Thoracic aorta (tissue), 2 donors: ENCODE data around the gene RAB20. TPM values are rescaled to one million over a fixed set of nuclear protein-coding genes. Genes with fewer than 3 reads are reported as not detected.

ENCODE experiments used
- ATAC-seq: fragments of 150-250 bp; one replicate; pipeline ENCODE4 v1.8.0; 2017; ENCODE audit warnings: low read depth; ENCODE audit not compliant: insufficient number of reproducible peaks, low FRiP score
- DNase-seq: peaks from one replicate; pipeline ENCODE4 v3.0.0-alpha.2; 2020; ENCODE audit warnings: low spot score
- H3K27ac ChIP-seq, 2 donors: fragments of 200-600 bp; sonication (generic); 1 replicate in 1 of 2; 2 replicates in 1 of 2; pipeline ENCODE4 v1.5.1; 2016; ENCODE audit warnings: mild to moderate bottlenecking in 2 of 2, moderate library complexity in 2 of 2
- H3K27me3 ChIP-seq: fragments of 200-600 bp; sonication (generic); replicated peaks from 2 replicates; pipeline ENCODE4 v1.6.0; 2016; ENCODE audit warnings: mild to moderate bottlenecking; ENCODE audit not compliant: insufficient read depth
- H3K36me3 ChIP-seq: fragments of 200-600 bp; sonication (generic); one replicate; pipeline ENCODE4 v1.5.1; 2016
- H3K4me1 ChIP-seq, 2 donors: fragments of 200-600 bp; sonication (generic); 1 replicate in 1 of 2; 2 replicates in 1 of 2; pipeline versions ENCODE4 v1.5.1 to v1.6.0; 2016; ENCODE audit warnings: low read depth in 2 of 2, mild to moderate bottlenecking in 1 of 2; ENCODE audit not compliant: control insufficient read depth in 1 of 2
- H3K4me3 ChIP-seq: fragments of 200-600 bp; sonication (generic); 2 replicates; pipeline ENCODE4 v1.5.1; 2016; ENCODE audit warnings: mild to moderate bottlenecking
- H3K9me3 ChIP-seq: fragments of 200-600 bp; sonication (generic); 2 replicates; pipeline ENCODE4 v1.5.1; 2016
- total RNA-seq, 2 donors: library from RNA; depleted of rRNA; stranded (reverse); fragments of >200 nt; gene quantifications; one replicate each; pipeline versions ENCODE4 v1.1.0 to v1.2.3, GENCODE V29; 2016
- TF ChIP-seq, protein P1 (sequence below): fragments of 200-600 bp; sonication (generic); IDR thresholded peaks from one replicate; pipeline ENCODE4 v1.5.1; 2019; ENCODE audit warnings: antibody characterized with exemption

The RAB20 gene
- total RNA-seq, 2 donors from 2014 or later, result 22.6 to 34.5 TPM

DNA sequence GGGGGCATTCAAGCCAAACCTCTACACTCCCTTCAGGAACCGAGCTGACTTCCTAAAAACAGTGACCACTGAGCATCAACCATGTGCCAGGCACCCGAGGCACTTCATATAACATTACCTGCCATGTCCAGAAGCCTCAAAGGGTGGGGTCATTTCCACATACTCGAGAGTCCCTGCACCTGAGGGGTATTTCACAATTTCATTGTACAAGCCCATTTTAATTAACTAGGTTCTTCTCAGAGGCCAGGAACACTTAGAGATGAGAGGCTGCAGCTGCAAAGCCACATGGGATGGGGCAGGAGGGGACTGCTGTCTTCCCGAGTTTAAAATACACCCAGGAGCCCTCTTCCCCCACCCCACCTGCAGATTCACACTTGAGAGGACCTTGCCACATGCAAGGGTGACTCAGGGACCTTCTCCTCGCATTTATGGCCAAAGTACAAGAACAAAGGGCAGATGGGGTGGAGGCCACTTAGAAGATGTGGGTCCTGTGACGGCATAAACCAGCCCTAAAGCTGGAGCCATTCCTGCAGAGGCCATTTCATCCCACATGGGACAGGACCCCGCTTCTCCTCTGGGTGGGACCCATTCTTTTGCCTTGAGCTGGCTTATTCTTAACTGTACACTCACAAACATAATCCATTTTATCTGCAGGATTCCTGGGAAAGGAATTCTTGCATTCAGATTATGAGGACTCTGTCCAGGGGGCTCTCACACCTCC lies 43.9 kb downstream of the RAB20 start:
- Histone ChIP-seq H3K4me1 (peaks cover 29 to 56% of the 10 kb centered on the region in 2 donors), H3K36me3 (peaks cover 18% of the 10 kb centered on the region), H3K27me3 (no peaks in the 10 kb centered on the region), H3K4me3 (no peak overlapping the region), H3K27ac (peak overlapping the region; percentile 32 to 53), H3K9me3 (no peaks in the 10 kb centered on the region)
- no peak for DNase-seq
- ATAC-seq, result no peak
- TF ChIP-seq, protein P1, sequence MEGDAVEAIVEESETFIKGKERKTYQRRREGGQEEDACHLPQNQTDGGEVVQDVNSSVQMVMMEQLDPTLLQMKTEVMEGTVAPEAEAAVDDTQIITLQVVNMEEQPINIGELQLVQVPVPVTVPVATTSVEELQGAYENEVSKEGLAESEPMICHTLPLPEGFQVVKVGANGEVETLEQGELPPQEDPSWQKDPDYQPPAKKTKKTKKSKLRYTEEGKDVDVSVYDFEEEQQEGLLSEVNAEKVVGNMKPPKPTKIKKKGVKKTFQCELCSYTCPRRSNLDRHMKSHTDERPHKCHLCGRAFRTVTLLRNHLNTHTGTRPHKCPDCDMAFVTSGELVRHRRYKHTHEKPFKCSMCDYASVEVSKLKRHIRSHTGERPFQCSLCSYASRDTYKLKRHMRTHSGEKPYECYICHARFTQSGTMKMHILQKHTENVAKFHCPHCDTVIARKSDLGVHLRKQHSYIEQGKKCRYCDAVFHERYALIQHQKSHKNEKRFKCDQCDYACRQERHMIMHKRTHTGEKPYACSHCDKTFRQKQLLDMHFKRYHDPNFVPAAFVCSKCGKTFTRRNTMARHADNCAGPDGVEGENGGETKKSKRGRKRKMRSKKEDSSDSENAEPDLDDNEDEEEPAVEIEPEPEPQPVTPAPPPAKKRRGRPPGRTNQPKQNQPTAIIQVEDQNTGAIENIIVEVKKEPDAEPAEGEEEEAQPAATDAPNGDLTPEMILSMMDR, result no peak

DNA sequence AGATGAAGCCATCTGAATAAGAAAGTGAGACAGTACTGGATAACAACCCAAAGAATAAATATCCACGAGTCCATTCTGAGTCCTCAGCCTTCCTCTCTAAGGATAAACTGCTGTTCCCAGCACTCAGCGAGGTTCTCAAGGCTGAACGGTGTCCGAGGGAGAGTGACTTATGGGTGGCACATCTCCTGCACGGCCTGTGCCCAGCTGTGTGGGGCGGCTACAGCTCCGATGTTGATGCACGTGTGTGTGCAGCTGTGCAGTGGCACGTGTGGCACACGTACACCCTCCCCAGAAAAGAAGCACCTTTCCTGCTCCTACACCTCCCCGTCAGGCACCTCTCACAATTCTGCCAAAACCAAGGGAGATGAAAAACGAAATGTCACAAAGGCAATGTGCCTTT lies 45.0 kb downstream of the RAB20 start:
- Histone ChIP-seq H3K27me3 (no peaks in the 10 kb centered on the region), H3K4me3 (no peak overlapping the region), H3K4me1 (peaks cover 17 to 45% of the 10 kb centered on the region in 2 donors), H3K9me3 (no peaks in the 10 kb centered on the region), H3K27ac (no peak overlapping the region), H3K36me3 (peaks cover 28% of the 10 kb centered on the region)
- TF ChIP-seq, protein P1, result no peak
- DNase-seq (no peak), ATAC-seq (no peak)

DNA sequence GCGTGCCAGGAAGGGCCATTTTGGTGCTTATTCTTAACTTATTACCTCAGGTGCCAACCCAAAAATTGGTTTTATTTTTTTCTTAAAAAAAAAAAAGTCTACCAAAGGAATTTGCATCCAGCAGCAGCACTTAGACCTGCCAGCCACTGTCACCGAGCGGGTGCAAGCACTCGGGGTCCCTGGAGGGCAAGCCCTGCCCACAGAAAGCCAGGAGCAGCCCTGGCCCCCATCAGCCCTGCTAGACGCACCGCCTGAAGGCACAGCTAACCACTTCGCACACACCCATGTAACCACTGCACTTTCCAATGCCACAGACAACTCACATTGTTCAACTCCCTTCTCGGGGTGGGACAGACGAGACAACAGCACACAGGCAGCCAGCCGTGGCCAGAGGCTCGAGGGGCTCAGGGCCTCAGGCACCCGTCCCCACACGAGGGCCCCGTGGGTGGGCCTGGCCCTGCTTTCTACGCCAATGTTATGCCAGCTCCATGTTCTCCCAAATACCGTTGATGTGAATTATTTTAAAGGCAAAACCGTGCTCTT lies 49.3 kb downstream of the RAB20 start:
- ATAC-seq (no peak), DNase-seq (no peak)
- Histone ChIP-seq H3K4me3 (no peak overlapping the region), H3K9me3 (no peaks in the 10 kb centered on the region), H3K27ac (no peak overlapping the region), H3K4me1 (peaks cover 10 to 25% of the 10 kb centered on the region in 2 donors), H3K36me3 (peaks cover 67% of the 10 kb centered on the region), H3K27me3 (no peaks in the 10 kb centered on the region)
- TF ChIP-seq, protein P1, result no peak

DNA sequence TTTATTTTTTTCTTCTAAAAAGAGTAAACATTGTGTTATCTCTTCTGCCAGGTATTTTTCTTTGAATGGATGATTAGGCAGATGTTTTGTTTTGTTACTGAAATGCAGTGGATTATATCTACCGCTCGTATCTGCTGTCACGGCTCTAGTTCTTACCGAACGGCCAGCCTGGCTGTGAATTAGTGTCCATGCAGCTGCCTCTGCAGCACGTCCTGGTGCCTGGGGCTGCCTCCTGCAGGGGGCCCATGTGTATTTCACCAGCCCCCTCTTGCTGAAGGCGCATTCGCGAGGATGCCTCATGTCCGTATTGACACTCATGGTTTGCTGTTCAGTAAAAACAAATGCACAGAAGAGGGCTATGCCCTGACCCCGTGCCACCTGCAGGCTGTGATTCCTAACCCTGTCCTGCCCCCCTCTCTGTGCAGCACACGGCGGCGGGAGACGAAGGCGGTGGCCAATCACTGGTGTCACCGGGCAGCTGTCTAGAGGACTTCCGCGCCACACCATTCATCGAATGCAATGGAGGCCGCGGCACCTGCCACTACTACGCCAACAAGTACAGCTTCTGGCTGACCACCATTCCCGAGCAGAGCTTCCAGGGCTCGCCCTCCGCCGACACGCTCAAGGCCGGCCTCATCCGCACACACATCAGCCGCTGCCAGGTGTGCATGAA lies 49.9 kb downstream of the RAB20 start:
- DNase-seq (no peak), ATAC-seq (no peak)
- TF ChIP-seq, protein P1, result no peak
- Histone ChIP-seq H3K27ac (no peak overlapping the region), H3K4me1 (peaks cover 15 to 26% of the 10 kb centered on the region in 2 donors), H3K4me3 (no peak overlapping the region), H3K9me3 (no peaks in the 10 kb centered on the region), H3K36me3 (peaks cover 72% of the 10 kb centered on the region), H3K27me3 (no peaks in the 10 kb centered on the region)
